ENCODE results near the gene EIF4G1.
"Not testable (repeated sequence)": the region's sequence is repeated elsewhere in the genome, so short reads cannot be mapped to it uniquely, and the experiment has no call there.

EIF4G1 gene

GRCh38 chr3:184314363-184314699, at the start of gene EIF4G1:
EIF4G1 (plus strand) TSS chr3:184314606; CDS start chr3:184315797, 1,191 bp downstream.
- DNase-seq (ENCODE audit: low spot score) = peak; percentile 98
- FAIRE-seq = peak; percentile 74

- not testable (repeated sequence) for FAIRE-seq; DNase-seq (ENCODE audit: low spot score)
Observed at GRCh38 chr3:184267249-184267648, 47.2 kb upstream of the EIF4G1 start.

- FAIRE-seq (no peak), DNase-seq (ENCODE audit: low spot score) (no peak)
Observed at GRCh38 chr3:184272269-184272668, 42.1 kb upstream of the EIF4G1 start.

- no peak for DNase-seq (ENCODE audit: low spot score)
- peak; percentile 80 for FAIRE-seq
Observed at GRCh38 chr3:184275381-184275701, 39.1 kb upstream of the EIF4G1 start.

- no peak for DNase-seq (ENCODE audit: low spot score)
- FAIRE-seq = no peak
Observed at GRCh38 chr3:184275961-184276910, 38.2 kb upstream of the EIF4G1 start, which contains the start of gene ECE2. ECE2 (plus strand) TSS chr3:184276022; CDS start chr3:184276154, 132 bp downstream.

- FAIRE-seq (no peak), DNase-seq (ENCODE audit: low spot score) (no peak)
Observed at GRCh38 chr3:184277366-184277765, 37.0 kb upstream of the EIF4G1 start.

GRCh38 chr3:184282941-184283340, 31.5 kb upstream of the EIF4G1 start:
- FAIRE-seq = no peak
- no peak for DNase-seq (ENCODE audit: low spot score)

- no peak for DNase-seq (ENCODE audit: low spot score)
- no peak for FAIRE-seq
Observed at GRCh38 chr3:184283681-184284080, 30.7 kb upstream of the EIF4G1 start.

- DNase-seq (ENCODE audit: low spot score) (peak; percentile 62), FAIRE-seq (no peak)
Observed at GRCh38 chr3:184284696-184285095, 29.7 kb upstream of the EIF4G1 start.

GRCh38 chr3:184289426-184289938, 24.9 kb upstream of the EIF4G1 start:
- FAIRE-seq (no peak), DNase-seq (ENCODE audit: low spot score) (peak; percentile 75)

- no peak for FAIRE-seq
- DNase-seq (ENCODE audit: low spot score) = no peak
Observed at GRCh38 chr3:184290331-184290730, 24.1 kb upstream of the EIF4G1 start.

GRCh38 chr3:184291044-184291737, 23.2 kb upstream of the EIF4G1 start:
- FAIRE-seq (no peak), DNase-seq (ENCODE audit: low spot score) (no peak)

GRCh38 chr3:184291738-184292445, 22.5 kb upstream of the EIF4G1 start:
- DNase-seq (ENCODE audit: low spot score) (no peak), FAIRE-seq (no peak)

GRCh38 chr3:184295771-184296170, 18.6 kb upstream of the EIF4G1 start:
- FAIRE-seq = no peak

GRCh38 chr3:184296616-184297015, 17.8 kb upstream of the EIF4G1 start:
- DNase-seq (ENCODE audit: low spot score) = no peak
- FAIRE-seq = no peak

More at GRCh38 chr3:184295771-184296170, 18.6 kb upstream of the EIF4G1 start:
- DNase-seq (ENCODE audit: low spot score) = no peak

GRCh38 chr3:184298759-184299487, 15.5 kb upstream of the EIF4G1 start, which contains the start of gene PSMD2:
PSMD2 (plus strand) TSS chr3:184299241; CDS start chr3:184299267, 26 bp downstream.
- DNase-seq (ENCODE audit: low spot score) (peak; percentile 99), FAIRE-seq (no peak)

- FAIRE-seq (no peak), DNase-seq (ENCODE audit: low spot score) (no peak)
Observed at GRCh38 chr3:184299488-184300377, 14.7 kb upstream of the EIF4G1 start.

- FAIRE-seq (no peak), DNase-seq (ENCODE audit: low spot score) (no peak)
Observed at GRCh38 chr3:184300378-184300720, 14.1 kb upstream of the EIF4G1 start.

- no peak for FAIRE-seq
- no peak for DNase-seq (ENCODE audit: low spot score)
Observed at GRCh38 chr3:184305577-184305976, 8.8 kb upstream of the EIF4G1 start.
